Vagina (tissue), 2 donors: ENCODE data around the gene PLCG1.

Source experiments
- CTCF ChIP-seq, 3 experiments: fragments of 450-650 bp in 2 of 3; fragments of 200-600 bp in 1 of 3; sonication (generic) in 1 of 3; IDR thresholded peaks; one replicate each; pipeline ENCODE4 v1.5.1; 2017 to 2019; ENCODE audit warnings: antibody characterized with exemption in 3 of 3, mild to moderate bottlenecking in 2 of 3, moderate library complexity in 2 of 3
- POLR2A ChIP-seq, 2 donors: fragments of 450-650 bp; IDR thresholded peaks; one replicate each; pipeline ENCODE4 v1.6.1; 2017; ENCODE audit warnings: antibody characterized with exemption in 2 of 2, mild to moderate bottlenecking in 2 of 2, moderate library complexity in 2 of 2

DNA sequence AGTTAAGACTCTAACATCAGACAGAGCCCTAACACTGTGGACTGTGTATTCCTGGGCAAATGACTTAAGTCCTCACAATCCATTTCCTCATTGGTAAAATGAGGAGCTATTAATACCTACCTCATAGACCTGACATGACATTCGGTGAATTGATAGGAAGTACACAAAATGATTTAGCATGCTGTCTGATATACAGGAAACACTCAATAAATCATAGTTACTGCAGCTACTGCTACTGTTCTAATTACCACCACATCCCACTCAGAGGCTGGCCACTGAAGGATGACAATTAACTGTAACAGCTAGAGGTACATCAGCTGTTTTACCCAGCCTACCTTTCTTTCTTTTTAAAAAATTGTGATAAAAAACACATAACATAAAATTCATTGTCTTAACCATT, 87.7 kb downstream of the PLCG1 start:
- no peak for TF ChIP-seq POLR2A (IDR thresholded peaks at IDR 0.05)
- no peak for TF ChIP-seq CTCF (IDR thresholded peaks at IDR 0.05)
